GM21528 (cell line): ENCODE measurements around the gene NCSTN.
"Not testable (repeated sequence)": the region's sequence is repeated elsewhere in the genome, so short reads cannot be mapped to it uniquely, and the experiment has no call there.

Source experiments
- ATAC-seq: cut with Tn5 transposase; IDR thresholded peaks from one replicate; pipeline ENCODE4 v1.9.1; 2021; ENCODE audit warnings: mild to moderate bottlenecking, moderate library complexity; ENCODE audit not compliant: unreplicated experiment, low FRiP score

NCSTN gene

GRCh38 chr1:160369087-160369486 lies 25.9 kb downstream of the NCSTN start:
- no peak for ATAC-seq

- no peak for ATAC-seq
Observed at GRCh38 chr1:160370561-160371345, 27.6 kb downstream of the NCSTN start.

- ATAC-seq, result no peak
Observed at GRCh38 chr1:160371346-160371631, 28.1 kb downstream of the NCSTN start.

GRCh38 chr1:160371756-160372155 lies 28.6 kb downstream of the NCSTN start:
- ATAC-seq, result no peak

GRCh38 chr1:160373696-160374095 lies 30.5 kb downstream of the NCSTN start:
- ATAC-seq, result no peak

GRCh38 chr1:160374306-160375110 lies 31.3 kb downstream of the NCSTN start:
- no peak for ATAC-seq

GRCh38 chr1:160375788-160376524 lies 32.8 kb downstream of the NCSTN start:
- ATAC-seq, result no peak

GRCh38 chr1:160376525-160377131 lies 33.4 kb downstream of the NCSTN start:
- no peak for ATAC-seq

GRCh38 chr1:160377585-160378206 lies 34.5 kb downstream of the NCSTN start:
- ATAC-seq, result no peak

- ATAC-seq, result not testable (repeated sequence)
Observed at GRCh38 chr1:160384812-160385211, 41.6 kb downstream of the NCSTN start.

GRCh38 chr1:160388406-160388805 lies 45.2 kb downstream of the NCSTN start:
- ATAC-seq, result not testable (repeated sequence)

- ATAC-seq, result no peak
Observed at GRCh38 chr1:160394673-160395072, 51.5 kb downstream of the NCSTN start.

GRCh38 chr1:160397651-160398050 lies 54.5 kb downstream of the NCSTN start:
- ATAC-seq, result no peak

- no peak for ATAC-seq
Observed at GRCh38 chr1:160398823-160399222, 55.6 kb downstream of the NCSTN start.

GRCh38 chr1:160399544-160400222 lies 56.5 kb downstream of the NCSTN start:
- no peak for ATAC-seq

GRCh38 chr1:160400223-160400645 lies 57.1 kb downstream of the NCSTN start, which contains the start of gene VANGL2:
TSS of gene VANGL2 (plus strand) at chr1:160400564. CDS start at chr1:160415838, 15,274 bp downstream.
- no peak for ATAC-seq

GRCh38 chr1:160400646-160401486 lies 57.7 kb downstream of the NCSTN start:
- ATAC-seq, result no peak

- no peak for ATAC-seq
Observed at GRCh38 chr1:160401487-160401805, 58.3 kb downstream of the NCSTN start.
